Stimulated activated CD4-positive, alpha-beta T cell treated with anti-CD3 and anti-CD28 coated beads, Interleukin-2, amount 100 ng/mL, for 4 hours (primary cell): Measurements from ENCODE around the gene RRBP1.
A peak's percentile ranks its signal among the peaks of the same experiment; 100 is the strongest.

ENCODE experiments used
- DNase-seq: peaks from one replicate; pipeline ENCODE4 v3.0.0-alpha.2; 2020; ENCODE audit warnings: low read depth

RRBP1 gene

DNA sequence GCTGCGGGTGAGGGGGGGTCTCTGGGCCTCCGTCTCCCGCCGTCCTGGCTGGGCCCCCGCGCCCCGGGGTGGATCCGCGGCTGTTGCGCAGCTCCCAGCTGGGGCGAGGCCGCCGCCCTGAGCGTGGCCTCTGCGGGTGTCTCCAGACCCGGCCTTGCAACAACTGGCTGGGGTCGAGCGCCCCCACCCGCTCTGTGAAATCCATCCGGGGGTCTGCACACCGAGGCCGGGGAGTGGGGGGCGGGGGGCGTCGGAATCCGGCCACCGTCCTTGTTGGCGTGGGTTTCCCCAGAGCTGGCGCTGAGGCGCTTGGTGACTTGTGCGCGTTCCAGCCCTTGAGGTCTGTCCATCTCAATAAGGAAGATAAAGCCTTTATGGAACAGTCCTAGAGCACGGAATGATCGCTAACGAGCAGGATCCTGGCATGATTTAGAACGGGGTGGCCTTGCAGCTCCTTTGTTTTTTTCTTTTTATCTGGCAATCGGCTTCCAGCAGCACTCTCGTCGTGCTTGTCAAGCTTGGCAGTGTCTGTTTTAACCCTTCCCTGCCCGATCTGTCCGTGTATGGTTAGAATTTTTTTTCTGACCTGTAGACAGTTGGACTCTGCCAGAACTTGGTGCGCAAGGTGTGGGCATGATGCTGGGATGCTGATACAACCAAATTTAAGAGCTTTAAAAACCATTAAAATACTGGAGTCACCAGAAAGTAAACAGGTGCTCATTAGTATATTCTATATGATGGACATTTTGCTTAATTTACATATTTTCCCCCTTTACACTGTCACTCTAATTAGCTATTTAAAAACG, 111.5 kb downstream of the RRBP1 start:
- DNase-seq, result no peak

DNA sequence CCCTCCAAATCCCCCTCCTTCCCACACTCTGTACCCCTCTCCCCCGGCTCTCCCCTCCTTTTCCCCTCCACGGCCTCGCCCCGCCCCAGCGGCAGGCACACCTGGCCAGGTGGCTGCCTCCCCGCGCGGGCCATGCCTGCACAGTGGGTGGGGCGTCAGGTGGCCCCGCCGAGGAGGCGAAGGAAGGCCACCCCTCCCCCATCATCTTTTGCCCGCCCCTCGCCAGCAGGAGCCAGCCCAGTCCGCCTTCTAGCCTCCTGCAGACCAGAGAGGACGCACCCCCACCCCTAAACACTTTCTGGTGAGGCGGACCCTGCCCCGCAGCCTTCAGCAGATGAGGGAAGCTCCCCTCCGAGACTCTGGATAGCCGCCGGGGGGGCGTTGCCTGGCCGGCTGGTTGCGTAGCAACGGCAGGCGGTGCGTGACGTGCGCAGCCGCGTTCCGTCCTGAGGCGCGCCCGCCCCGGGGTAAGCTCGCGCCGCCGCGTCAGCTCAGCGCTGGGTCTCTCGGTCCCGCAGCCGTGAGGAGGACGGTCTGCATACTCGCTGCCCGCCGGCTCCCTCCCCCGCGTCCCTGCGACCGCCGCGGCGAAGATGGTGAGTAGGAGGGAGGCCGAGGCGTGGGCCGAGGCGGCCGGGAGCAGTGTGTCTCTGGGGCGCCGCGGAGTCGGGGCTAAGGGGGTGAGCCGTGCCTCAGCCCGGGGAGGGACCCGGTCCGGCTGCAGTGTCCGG, 112.3 kb downstream of the RRBP1 start, which contains the start of gene DSTN:
Gene DSTN, plus strand, starts transcription at position 460 of the 731 bp plus-strand sequence. Its CDS starts 134 bp downstream, at position 594.
- peak; percentile 81 for DNase-seq

DNA sequence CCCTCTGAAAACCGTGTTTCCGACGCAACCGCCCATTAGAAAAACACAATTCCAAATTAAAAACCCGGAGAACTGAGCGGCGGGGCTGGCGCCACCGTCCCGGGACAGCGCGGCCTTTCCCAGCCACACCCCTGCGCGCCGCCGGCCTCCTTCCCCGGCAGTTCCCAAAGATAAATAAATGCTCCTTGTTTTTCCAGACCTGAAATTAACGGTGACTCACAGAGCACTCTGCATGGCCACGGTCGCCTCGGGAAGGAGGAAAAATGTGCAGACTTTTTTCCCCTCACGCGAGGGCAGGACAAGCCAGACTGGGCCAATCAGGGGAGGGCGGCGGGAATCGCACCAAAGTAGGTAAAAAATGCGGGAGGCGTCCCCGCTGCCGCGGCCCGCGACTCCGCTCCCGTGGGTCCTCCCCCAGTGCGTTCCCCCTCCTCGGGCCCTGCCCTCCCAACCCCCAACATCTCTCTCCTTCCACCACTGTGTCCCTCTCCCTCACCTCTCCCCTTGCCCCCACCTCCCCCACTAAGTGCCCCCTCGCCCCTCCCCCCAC, 113.0 kb downstream of the RRBP1 start:
- no peak for DNase-seq

DNA sequence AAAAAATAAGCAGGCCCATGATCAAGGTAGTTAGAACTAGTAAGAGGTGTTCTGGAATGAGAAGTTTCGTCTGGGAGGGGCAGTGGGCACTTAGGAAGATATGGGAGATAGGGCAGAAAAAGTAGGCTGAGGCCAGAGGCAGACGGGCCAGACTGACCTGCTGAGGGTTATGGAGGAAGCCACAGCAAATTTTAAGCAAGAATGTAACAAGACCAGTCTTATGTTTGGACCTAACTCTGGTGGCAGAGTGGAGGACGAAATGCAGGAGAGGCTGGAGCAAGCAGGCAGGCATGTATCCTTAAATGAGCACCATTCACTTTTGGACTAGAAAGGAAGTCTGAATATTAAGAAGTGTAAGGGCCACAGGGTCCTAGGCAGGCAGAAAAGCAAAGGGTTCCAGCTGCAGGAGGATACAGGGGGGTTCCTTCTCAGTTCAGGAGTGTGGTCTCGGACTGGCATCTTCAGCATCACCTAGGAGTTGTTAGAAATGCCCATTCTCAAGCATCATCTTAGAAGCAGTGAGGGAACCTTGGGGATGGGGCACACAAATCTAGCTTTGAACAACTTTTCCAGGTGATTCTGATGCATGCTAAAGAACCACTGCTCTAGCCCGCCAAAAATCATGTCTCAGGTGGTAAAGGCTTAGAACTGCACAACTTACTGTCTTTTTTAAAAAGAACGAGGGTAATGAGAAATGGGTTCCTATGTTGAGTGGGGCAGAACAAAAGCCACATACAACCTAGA, 113.8 kb downstream of the RRBP1 start:
- no peak for DNase-seq

GRCh38 chr20:17566345-17566744, 115.7 kb downstream of the RRBP1 start:
- DNase-seq, result no peak

- no peak for DNase-seq
Observed at GRCh38 chr20:17565169-17565845, 116.7 kb downstream of the RRBP1 start.
